ENCODE measurements around the gene PCTP. TPM values are rescaled to one million over a fixed set of nuclear protein-coding genes. Genes with fewer than 3 reads are reported as not detected.

Gene PCTP
- 10 to 100 TPM; 10.1 to 41.7 (median 13.3) TPM for total RNA-seq

DNA sequence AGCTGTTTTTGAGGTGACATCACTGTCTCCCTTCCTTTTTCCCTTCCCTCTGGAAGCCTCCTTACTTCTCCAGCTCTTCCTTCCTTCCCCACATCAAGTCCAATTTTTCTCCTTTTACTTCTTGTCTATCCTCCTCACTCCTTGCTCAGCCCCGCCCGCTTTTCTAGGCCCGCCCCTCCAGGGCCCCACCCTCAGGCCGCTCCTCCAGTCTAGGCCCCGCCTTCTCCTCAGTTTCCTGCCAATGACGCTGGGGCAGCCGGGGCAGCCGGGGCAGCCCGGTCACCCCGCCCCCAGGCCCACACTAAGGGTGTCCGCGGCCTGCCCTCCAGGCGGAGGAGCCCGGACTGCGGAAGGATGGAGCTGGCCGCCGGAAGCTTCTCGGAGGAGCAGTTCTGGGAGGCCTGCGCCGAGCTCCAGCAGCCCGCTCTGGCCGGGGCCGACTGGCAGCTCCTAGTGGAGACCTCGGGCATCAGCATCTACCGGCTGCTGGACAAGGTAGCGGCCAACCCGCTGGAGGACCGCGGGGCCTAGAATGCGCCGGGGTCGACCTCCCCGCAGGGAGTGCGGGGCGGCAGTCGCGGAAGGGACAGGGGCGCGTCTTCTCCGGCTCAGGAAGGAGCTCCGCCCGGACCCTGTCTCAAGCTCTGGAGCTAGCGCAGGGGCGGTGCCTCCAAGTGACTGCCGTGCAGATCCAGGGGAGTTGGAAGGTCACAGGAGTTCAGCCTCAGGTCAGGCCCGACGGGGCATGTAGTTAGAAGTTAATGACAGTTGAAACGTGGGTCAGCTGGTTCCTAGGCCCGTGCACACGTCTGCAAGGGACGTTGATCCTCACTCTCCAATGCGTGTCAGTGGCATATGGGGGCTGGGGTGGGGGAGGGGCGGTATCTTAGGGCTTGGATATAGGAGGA is at the start of gene PCTP:
Gene PCTP, plus strand, starts transcription at position 302 of the 908 bp plus-strand sequence. Its CDS starts 53 bp downstream, at position 355.
- H3K9me3 ChIP-seq = no peaks in the 10 kb centered on the region
- peak within 1 kb of the TSS; percentile 79 to 95 (median 81) for H3K4me3 ChIP-seq
- TF ChIP-seq, protein P1, sequence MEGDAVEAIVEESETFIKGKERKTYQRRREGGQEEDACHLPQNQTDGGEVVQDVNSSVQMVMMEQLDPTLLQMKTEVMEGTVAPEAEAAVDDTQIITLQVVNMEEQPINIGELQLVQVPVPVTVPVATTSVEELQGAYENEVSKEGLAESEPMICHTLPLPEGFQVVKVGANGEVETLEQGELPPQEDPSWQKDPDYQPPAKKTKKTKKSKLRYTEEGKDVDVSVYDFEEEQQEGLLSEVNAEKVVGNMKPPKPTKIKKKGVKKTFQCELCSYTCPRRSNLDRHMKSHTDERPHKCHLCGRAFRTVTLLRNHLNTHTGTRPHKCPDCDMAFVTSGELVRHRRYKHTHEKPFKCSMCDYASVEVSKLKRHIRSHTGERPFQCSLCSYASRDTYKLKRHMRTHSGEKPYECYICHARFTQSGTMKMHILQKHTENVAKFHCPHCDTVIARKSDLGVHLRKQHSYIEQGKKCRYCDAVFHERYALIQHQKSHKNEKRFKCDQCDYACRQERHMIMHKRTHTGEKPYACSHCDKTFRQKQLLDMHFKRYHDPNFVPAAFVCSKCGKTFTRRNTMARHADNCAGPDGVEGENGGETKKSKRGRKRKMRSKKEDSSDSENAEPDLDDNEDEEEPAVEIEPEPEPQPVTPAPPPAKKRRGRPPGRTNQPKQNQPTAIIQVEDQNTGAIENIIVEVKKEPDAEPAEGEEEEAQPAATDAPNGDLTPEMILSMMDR (IDR thresholded peaks at IDR 0.05 in 4 of 5, conservative IDR thresholded peaks at IDR 0.05 in 1 of 5) = peak; percentile 27 to 57 (median 45)
- peak; percentile 77 to 90 for TF ChIP-seq POLR2A (IDR thresholded peaks at IDR 0.05)
- intact Hi-C loops (cut with DNase I; ENCODE audit: low total_unique reads) (no loop called here), in situ Hi-C loops (cut with MboI; ENCODE audit: low sequenced_read_pairs in 4 of 4) (no loop called here)
- H3K4me1 ChIP-seq = peaks cover 6 to 14% of the 10 kb centered on the region in 2 donors
- DNase-seq (peak; percentile 89 to 91), ATAC-seq (peak; percentile 97 to 98)
- peak within 1 kb of the TSS; percentile 84 to 92 (median 87) for H3K27ac ChIP-seq
- peaks cover 0 to 8% of the 10 kb centered on the region in 2 donors for H3K36me3 ChIP-seq
- no peaks in the 10 kb centered on the region for H3K27me3 ChIP-seq

DNA sequence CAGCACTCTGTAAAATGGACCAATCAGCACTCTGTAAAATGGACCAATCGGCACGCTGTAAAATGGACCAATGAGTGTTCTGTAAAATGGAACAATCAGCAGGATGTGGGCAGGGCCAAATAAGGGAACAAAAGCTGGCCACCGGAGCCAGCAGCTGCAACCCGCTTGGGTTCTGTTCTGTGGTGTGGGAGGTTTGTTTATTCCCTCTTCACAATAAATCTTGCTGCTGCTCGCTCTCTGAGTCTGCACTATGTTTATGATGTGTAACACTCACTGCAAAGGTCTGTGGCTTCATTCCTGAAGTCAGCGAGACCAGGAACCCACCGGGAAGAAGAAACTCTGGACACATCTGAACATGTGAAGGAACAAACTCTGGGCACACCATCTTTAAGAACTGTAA is 48.7 kb upstream of the PCTP start:
- H3K4me3 ChIP-seq = no peak overlapping the region
- no peak overlapping the region for H3K27ac ChIP-seq
- ATAC-seq = no peak
- H3K36me3 ChIP-seq = no peaks in the 10 kb centered on the region
- DNase-seq = no peak
- peaks cover 0 to 3% (median 0%) of the 10 kb centered on the region in 3 donors for H3K27me3 ChIP-seq
- TF ChIP-seq, protein P1 (IDR thresholded peaks at IDR 0.05 in 4 of 5, conservative IDR thresholded peaks at IDR 0.05 in 1 of 5) = no peak
- TF ChIP-seq POLR2A (IDR thresholded peaks at IDR 0.05) = no peak
- in situ Hi-C loops (cut with MboI; ENCODE audit: low sequenced_read_pairs in 4 of 4) = no loop called here
- H3K9me3 ChIP-seq = peaks cover 0 to 3% (median 0%) of the 10 kb centered on the region in 3 donors
- H3K4me1 ChIP-seq = peaks cover 16 to 17% of the 10 kb centered on the region in 2 donors
- intact Hi-C loops (cut with DNase I; ENCODE audit: low total_unique reads) = no loop called here

DNA sequence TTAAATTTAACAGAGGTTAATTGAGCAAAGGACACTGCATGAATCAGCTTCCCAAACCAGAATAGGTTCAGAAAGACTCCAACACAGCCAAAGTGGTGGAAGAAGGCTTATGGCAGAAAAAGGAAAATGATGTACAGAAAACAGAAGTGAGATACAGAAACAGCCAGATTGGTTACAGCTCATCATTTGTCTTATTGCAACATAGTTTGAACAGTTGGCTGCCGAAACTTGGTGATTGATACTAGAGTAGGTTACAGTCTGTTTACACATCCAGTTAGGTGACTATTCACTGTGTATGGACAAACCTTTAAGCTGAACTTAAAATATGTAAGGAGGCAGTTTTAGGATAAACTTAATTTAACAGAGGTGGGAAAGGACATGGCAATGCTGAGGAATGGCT is 46.5 kb upstream of the PCTP start:
- Histone ChIP-seq H3K4me1 (peaks cover 33 to 35% of the 10 kb centered on the region in 2 donors), H3K27ac (no peak overlapping the region), H3K36me3 (no peaks in the 10 kb centered on the region), H3K27me3 (peaks cover 0 to 3% (median 0%) of the 10 kb centered on the region in 3 donors), H3K4me3 (no peak overlapping the region), H3K9me3 (peaks cover 0 to 3% (median 0%) of the 10 kb centered on the region in 3 donors)
- in situ Hi-C loops (cut with MboI; ENCODE audit: low sequenced_read_pairs in 4 of 4) = no loop called here
- no peak for DNase-seq
- no peak for ATAC-seq
- TF ChIP-seq, protein P1 (IDR thresholded peaks at IDR 0.05 in 4 of 5, conservative IDR thresholded peaks at IDR 0.05 in 1 of 5) = no peak
- no peak for TF ChIP-seq POLR2A (IDR thresholded peaks at IDR 0.05)
- intact Hi-C loops (cut with DNase I; ENCODE audit: low total_unique reads) = no loop called here

DNA sequence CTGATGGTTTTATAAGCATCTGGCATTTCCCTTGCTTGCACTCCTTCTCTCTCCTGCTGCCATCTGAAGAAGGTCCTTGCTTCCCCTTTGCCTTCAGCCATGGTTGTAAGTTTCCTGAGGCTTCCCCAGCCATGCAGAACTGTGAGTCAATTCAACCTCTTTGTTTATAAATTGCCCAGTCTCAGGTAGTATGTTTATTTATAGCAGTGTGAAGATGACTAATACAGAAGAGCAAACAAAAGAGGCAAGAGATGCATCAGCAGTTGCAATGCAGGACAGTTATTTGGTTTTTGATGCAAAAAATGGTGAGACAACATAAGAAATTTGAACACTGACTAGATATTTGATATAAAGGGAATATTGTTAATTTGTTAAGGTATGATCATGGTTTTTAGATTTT is 45.0 kb upstream of the PCTP start:
- TF ChIP-seq, protein P1 (IDR thresholded peaks at IDR 0.05 in 4 of 5, conservative IDR thresholded peaks at IDR 0.05 in 1 of 5) = no peak
- no peak for TF ChIP-seq POLR2A (IDR thresholded peaks at IDR 0.05)
- Histone ChIP-seq H3K36me3 (no peaks in the 10 kb centered on the region), H3K4me3 (no peak overlapping the region), H3K27me3 (peaks cover 0 to 3% (median 0%) of the 10 kb centered on the region in 3 donors), H3K27ac (peak overlapping the region in 1 of 4 donors; percentile 24), H3K9me3 (peaks cover 0 to 3% (median 0%) of the 10 kb centered on the region in 3 donors), H3K4me1 (peaks cover 42 to 46% of the 10 kb centered on the region in 2 donors)
- DNase-seq = no peak
- in situ Hi-C loops (cut with MboI; ENCODE audit: low sequenced_read_pairs in 4 of 4) (no loop called here), intact Hi-C loops (cut with DNase I; ENCODE audit: low total_unique reads) (no loop called here)
- no peak for ATAC-seq

Data from gastrocnemius medialis (tissue), 4 donors.